WI38 (cell line): ENCODE data around the gene RUNX1.

ENCODE experiments used
- H3K4me3 ChIP-seq: 2 replicates; pipeline ENCODE4 v1.5.1; 2011; ENCODE audit warnings: low read depth, mild to moderate bottlenecking, control low read depth, low read length
- TF ChIP-seq, protein P1 (sequence below): IDR thresholded peaks from 2 replicates; pipeline ENCODE4 v1.5.1; 2012; ENCODE audit warnings: low read depth, mild to moderate bottlenecking, control low read depth, low read length

The RUNX1 gene

DNA sequence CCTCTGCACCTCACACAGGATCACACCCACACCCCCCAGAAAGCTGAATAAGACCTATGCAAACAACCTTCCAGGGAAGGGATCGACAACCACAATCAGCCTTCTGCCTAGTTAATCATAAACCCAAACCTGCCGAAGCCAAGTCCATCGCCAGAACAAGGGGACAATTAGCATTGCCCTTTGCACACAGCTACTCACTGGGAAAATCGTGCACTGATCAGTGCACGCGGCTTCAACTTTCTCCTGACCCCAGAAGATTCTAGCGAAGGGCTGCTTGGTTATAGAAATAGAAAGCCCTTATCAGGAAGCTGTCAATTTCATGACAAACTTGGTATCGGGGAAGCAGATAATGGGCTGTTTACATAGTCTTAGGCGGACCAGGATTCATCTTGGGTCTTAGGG lies 29.5 kb downstream of the RUNX1 start:
- no peak overlapping the region for H3K4me3 ChIP-seq
- TF ChIP-seq, protein P1, sequence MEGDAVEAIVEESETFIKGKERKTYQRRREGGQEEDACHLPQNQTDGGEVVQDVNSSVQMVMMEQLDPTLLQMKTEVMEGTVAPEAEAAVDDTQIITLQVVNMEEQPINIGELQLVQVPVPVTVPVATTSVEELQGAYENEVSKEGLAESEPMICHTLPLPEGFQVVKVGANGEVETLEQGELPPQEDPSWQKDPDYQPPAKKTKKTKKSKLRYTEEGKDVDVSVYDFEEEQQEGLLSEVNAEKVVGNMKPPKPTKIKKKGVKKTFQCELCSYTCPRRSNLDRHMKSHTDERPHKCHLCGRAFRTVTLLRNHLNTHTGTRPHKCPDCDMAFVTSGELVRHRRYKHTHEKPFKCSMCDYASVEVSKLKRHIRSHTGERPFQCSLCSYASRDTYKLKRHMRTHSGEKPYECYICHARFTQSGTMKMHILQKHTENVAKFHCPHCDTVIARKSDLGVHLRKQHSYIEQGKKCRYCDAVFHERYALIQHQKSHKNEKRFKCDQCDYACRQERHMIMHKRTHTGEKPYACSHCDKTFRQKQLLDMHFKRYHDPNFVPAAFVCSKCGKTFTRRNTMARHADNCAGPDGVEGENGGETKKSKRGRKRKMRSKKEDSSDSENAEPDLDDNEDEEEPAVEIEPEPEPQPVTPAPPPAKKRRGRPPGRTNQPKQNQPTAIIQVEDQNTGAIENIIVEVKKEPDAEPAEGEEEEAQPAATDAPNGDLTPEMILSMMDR = no peak

DNA sequence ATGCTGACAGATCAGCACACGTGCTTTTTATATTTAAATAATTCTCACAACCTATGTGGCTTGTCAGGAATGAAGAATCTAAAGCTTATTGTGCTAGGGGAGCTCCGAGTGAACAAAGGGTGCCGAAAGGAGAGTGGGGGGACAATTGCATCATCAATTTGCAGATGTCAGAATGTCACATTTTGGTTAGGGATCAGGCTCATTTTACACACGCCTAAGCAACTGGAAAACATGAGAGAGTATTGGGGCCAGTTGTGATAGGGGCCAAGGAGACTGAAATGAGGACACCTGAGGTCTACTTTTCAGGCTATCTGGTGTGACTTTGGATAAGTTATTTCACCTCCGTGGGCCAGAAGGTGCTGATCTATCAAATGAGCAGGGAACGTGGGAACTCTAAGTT lies 31.8 kb downstream of the RUNX1 start:
- TF ChIP-seq, protein P1 = no peak
- no peak overlapping the region for H3K4me3 ChIP-seq

DNA sequence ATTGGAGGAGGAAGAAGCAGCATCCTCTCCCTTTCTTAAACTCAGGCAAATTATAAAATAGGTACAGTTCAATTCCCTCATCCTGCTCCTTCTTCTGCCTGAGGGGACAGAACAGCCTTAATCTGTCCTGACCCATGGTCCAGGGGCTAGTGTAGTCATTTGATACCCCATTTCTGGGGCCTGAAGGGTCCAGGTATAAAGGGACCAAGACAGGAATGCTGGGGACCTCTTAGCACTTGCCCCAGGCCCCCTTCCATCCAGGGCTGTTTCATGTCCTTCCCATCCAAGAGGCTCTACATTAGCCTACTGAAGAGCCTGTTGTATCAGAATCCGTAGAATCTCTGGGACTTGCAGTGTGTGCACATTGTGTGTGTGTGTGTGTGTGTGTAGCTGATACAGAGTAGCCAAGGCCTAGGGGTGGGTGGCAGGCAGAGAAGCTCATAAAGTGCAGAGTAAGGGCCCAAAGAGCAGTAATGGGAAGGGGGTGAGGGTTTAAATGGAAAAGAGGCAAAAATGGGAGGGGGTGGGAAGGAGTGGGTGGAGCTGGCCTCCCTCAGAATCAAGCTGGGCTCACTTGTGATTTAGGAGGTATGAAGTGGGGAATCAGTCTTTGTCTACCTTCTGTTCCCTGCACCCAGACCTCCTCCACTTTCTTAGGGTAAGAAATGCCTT lies 32.4 kb downstream of the RUNX1 start:
- TF ChIP-seq, protein P1 = no peak
- no peak overlapping the region for H3K4me3 ChIP-seq

- no peak overlapping the region for H3K4me3 ChIP-seq
- TF ChIP-seq, protein P1 = no peak
Measured at GRCh38 chr21:35016071-35016470, 33.0 kb downstream of the RUNX1 start.

DNA sequence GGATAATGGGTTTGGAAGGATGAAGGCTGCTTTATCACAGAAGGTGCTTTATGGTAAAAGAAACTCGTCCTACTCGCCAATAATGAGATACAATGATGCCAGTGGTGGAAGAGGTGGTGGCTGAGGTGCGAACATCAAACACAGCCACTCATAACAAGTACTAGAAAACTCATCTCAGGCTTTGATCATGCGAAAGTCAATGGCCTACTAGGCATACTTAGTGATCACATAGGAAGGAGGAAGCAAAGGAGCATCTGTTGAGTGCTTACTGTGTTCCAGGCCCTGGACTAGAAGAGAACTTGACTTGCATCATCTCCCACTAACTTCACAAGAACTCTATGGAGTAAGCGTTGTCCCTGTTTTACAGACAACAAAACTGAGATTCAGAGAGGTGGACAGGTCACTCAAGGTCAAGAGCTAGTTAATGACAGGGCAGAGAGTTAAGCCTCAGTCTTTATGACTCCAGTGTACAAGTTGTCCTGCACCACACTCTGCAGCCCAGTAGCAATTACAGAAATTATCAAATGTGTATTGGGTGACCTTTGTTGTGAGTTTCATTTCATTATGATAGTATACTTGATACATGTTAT lies 33.6 kb downstream of the RUNX1 start:
- TF ChIP-seq, protein P1 = no peak
- H3K4me3 ChIP-seq = no peak overlapping the region

DNA sequence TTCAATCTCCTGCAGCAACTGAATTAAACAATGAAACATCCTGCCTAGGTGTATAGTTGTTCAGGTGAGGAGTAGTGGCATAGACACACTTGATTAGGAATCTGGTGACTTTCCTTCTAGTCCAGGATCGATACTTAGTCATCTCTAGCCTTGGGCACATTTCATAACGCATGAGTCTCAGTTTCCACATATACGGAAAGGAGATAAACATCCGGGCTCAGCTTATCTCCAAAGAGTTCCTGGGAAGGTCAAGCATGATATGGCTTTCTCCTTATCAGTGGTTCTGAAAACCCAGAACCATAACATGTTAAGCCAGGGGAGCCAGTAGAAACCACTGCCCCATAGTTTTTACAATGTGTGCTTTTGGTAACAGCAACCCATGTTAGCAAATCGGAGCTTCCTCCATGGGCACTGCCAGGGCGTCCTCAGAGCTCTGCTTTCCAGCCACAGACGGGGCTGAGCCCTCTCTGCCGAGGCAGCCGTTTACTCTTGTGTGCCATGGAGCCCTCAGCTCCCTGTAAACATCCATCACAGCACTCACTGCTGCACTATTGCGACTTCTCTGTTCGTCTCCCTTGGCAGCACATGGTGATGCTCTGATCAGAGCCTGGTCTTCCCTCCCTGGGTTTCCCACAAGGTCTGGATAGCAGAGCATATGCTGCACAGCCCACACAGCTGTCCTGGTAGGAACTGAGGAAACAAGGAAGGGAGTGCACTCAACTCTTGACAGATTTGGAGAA lies 34.6 kb downstream of the RUNX1 start:
- TF ChIP-seq, protein P1 = no peak
- no peak overlapping the region for H3K4me3 ChIP-seq

DNA sequence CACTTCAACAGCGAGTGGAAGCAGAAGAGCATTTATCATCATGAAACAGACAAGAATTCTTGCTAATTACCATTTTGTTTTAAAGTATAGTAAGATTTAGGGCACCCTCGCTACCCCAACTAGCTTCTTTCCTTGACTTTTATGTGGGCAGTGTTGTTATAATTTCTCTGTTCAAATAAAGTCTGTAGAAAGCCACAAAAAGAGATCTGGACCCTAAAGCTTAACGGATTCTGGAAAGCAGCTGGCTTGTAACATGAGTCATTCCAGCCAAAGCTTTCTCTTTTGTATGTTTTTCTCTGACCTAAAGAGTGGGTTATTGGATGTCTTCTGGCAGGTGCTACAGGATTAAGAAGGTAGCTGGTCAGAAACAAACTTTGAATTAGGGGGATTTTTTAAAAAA lies 37.4 kb downstream of the RUNX1 start:
- no peak overlapping the region for H3K4me3 ChIP-seq
- TF ChIP-seq, protein P1 = no peak
